WTC11 (cell line): ENCODE results near the gene TRIM42. TPM values are rescaled to one million over a fixed set of nuclear protein-coding genes. Genes with fewer than 3 reads are reported as not detected.

ENCODE experiments used
- ATAC-seq: fragments of 200-7000 bp; cut with Tn5 transposase; 2 replicates; pipeline ENCODE4 v1.10.0; 2021; ENCODE audit warnings: mild to moderate bottlenecking, moderate library complexity
- CTCF ChIA-PET: fragments of 300-600 bp; sonication (Branson Sonifier 250); formaldehyde crosslinking; loops from one replicate; lab custom pipeline; 2021; ENCODE audit warnings: antibody characterized with exemption; lab: Charles Lee
- POLR2A ChIA-PET: fragments of 350-600 bp; sonication (Branson Sonifier 250); formaldehyde crosslinking; loops from one replicate; lab custom pipeline; 2021; ENCODE audit warnings: antibody characterized with exemption; lab: Charles Lee
- DNase-seq: peaks from one replicate; pipeline ENCODE4 v3.0.0; 2021; ENCODE audit warnings: low spot score
- H3K27ac Mint-ChIP-seq: 2 replicates; pipeline ENCODE4 v1.8.0; 2021; ENCODE audit warnings: mixed read lengths
- H3K27me3 Mint-ChIP-seq: 2 replicates; pipeline ENCODE4 v1.8.0; 2021; ENCODE audit warnings: low read depth, mild to moderate bottlenecking, moderate library complexity, mixed read lengths
- H3K36me3 Mint-ChIP-seq: 2 replicates; pipeline ENCODE4 v1.8.0; 2021; ENCODE audit warnings: mixed read lengths
- H3K4me1 Mint-ChIP-seq: 2 replicates; pipeline ENCODE4 v1.8.0; 2022; ENCODE audit warnings: mixed read lengths
- H3K4me3 Mint-ChIP-seq: 2 replicates; pipeline ENCODE4 v1.8.0; 2021; ENCODE audit warnings: mild to moderate bottlenecking, moderate library complexity, mixed read lengths
- H3K9me3 Mint-ChIP-seq: 2 replicates; pipeline ENCODE4 v1.8.0; 2021; ENCODE audit warnings: mixed read lengths
- ATF1 ChIP-seq: sonication (generic); formaldehyde crosslinking; IDR thresholded peaks from 2 replicates; pipeline ENCODE4 v1.8.1; 2023; ENCODE audit warnings: mild to moderate bottlenecking, moderate library complexity, missing genetic modification reagents
- ATF3 ChIP-seq: sonication (generic); formaldehyde crosslinking; conservative IDR thresholded peaks from 2 replicates; pipeline ENCODE4 v1.8.1; 2022; ENCODE audit warnings: mild to moderate bottlenecking, missing genetic modification reagents
- CBFB ChIP-seq: sonication (generic); formaldehyde crosslinking; IDR thresholded peaks from 2 replicates; pipeline ENCODE4 v1.8.1; 2022; ENCODE audit warnings: mild to moderate bottlenecking, low read depth, missing genetic modification reagents
- CREM ChIP-seq: sonication (generic); formaldehyde crosslinking; IDR thresholded peaks from 2 replicates; pipeline ENCODE4 v1.8.1; 2022; ENCODE audit warnings: mild to moderate bottlenecking, missing genetic modification reagents, moderate library complexity
- ELF4 ChIP-seq: sonication (generic); formaldehyde crosslinking; IDR thresholded peaks from 2 replicates; pipeline ENCODE4 v1.8.1; 2022; ENCODE audit warnings: low read depth, mild to moderate bottlenecking, moderate library complexity, missing genetic modification reagents
- EMX1 ChIP-seq: fragments of 250-450 bp; sonication (Bioruptor Pico); IDR thresholded peaks from 2 replicates; pipeline ENCODE4 v1.8.0; 2021; ENCODE audit warnings: mild to moderate bottlenecking
- FOXK1 ChIP-seq: sonication (generic); formaldehyde crosslinking; IDR thresholded peaks from 2 replicates; pipeline ENCODE4 v1.8.0; 2022; ENCODE audit warnings: mild to moderate bottlenecking, moderate library complexity, missing genetic modification reagents
- FOXP4 ChIP-seq: sonication (generic); formaldehyde crosslinking; IDR thresholded peaks from 2 replicates; pipeline ENCODE4 v1.8.0; 2022; ENCODE audit warnings: mild to moderate bottlenecking, missing genetic modification reagents
- GABPB1 ChIP-seq: sonication (generic); formaldehyde crosslinking; IDR thresholded peaks from 2 replicates; pipeline ENCODE4 v1.8.1; 2023; ENCODE audit warnings: mild to moderate bottlenecking, missing genetic modification reagents
- SMAD3 ChIP-seq: sonication (generic); formaldehyde crosslinking; IDR thresholded peaks from 2 replicates; pipeline ENCODE4 v1.8.0; 2022; ENCODE audit warnings: missing genetic modification reagents, mild to moderate bottlenecking, borderline replicate concordance
- ZBTB21 ChIP-seq: sonication (generic); formaldehyde crosslinking; IDR thresholded peaks from 2 replicates; pipeline ENCODE4 v1.8.1; 2023; ENCODE audit warnings: mild to moderate bottlenecking, missing genetic modification reagents, borderline replicate concordance
- ZNF232 ChIP-seq: sonication (generic); formaldehyde crosslinking; IDR thresholded peaks from 2 replicates; pipeline ENCODE4 v1.8.0; 2022; ENCODE audit warnings: mild to moderate bottlenecking, missing genetic modification reagents
- total RNA-seq: library from RNA; stranded (reverse); gene quantifications from 3 replicates; pipeline ENCODE4 v1.2.3, GENCODE V29; 2021
- TF ChIP-seq, protein P1 (sequence below): fragments of 200-600 bp; IDR thresholded peaks from 2 replicates; pipeline ENCODE4 v1.8.0; 2022; ENCODE audit warnings: antibody characterized with exemption
- TF ChIP-seq, protein P2 (sequence below): fragments of 250-450 bp; sonication (Bioruptor Pico); IDR thresholded peaks from 2 replicates; pipeline ENCODE4 v1.8.0; 2021; ENCODE audit warnings: mild to moderate bottlenecking
- TF ChIP-seq, protein P3 (sequence below): sonication (generic); formaldehyde crosslinking; IDR thresholded peaks from 2 replicates; pipeline ENCODE4 v1.8.0; 2023; ENCODE audit warnings: missing genetic modification reagents
- TF ChIP-seq, protein P4 (sequence below): sonication (generic); formaldehyde crosslinking; IDR thresholded peaks from 2 replicates; pipeline ENCODE4 v1.8.0; 2022; ENCODE audit warnings: mild to moderate bottlenecking, missing genetic modification reagents
- TF ChIP-seq, protein P5 (sequence below): sonication (generic); formaldehyde crosslinking; IDR thresholded peaks from 2 replicates; pipeline ENCODE4 v1.8.1; 2023; ENCODE audit warnings: mild to moderate bottlenecking, missing genetic modification reagents, borderline replicate concordance

Gene TRIM42
- total RNA-seq, 1 experiment from 2014 or later: not detected

- H3K4me1 Mint-ChIP-seq: peaks cover 18% of the 10 kb centered on the region
- DNase-seq: no peak
- ChIA-PET POLR2A (no interaction called here), CTCF (no interaction called here)
- ATAC-seq: no peak
- H3K27me3 Mint-ChIP-seq: peaks cover 5% of the 10 kb centered on the region
- peaks cover 17% of the 10 kb centered on the region for H3K9me3 Mint-ChIP-seq
- no peak overlapping the region for H3K4me3 Mint-ChIP-seq
- TF ChIP-seq SMAD3 (CRISPR knock-in tag) (no peak), GABPB1 (CRISPR knock-in tag) (peak; percentile 38; the same call in 1 of the 2 replicates)
- peaks cover 3% of the 10 kb centered on the region for H3K36me3 Mint-ChIP-seq
- no peak overlapping the region for H3K27ac Mint-ChIP-seq
These were observed 33.6 kb downstream of the TRIM42 start for GRCh38 chr3:140711390-140712035.

DNA sequence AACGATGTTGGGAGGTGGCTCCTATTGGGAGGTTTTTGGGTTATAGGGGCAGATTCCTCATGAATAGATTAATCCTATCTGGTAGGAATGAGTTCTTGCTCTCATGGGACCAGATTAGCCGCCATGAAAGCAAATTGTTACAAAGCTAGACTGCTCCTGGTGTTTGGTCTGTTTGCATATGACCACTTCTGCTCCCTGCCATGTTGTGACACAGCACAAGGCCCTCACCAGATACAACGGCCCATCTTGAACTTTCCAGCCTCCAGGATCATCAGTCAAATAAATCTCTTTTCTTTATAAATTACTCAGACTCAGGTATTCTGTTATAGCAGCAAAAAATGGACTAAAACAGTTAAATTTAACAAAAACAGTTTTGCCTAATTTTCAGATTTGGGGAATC, 34.4 kb downstream of the TRIM42 start:
- H3K9me3 Mint-ChIP-seq: peaks cover 9% of the 10 kb centered on the region; the same call in 1 of the 2 replicates
- POLR2A ChIA-PET: no interaction called here
- ATAC-seq: no peak
- CTCF ChIA-PET: no interaction called here
- no peak overlapping the region for H3K4me3 Mint-ChIP-seq
- H3K4me1 Mint-ChIP-seq: peaks cover 18% of the 10 kb centered on the region
- no peak for DNase-seq
- TF ChIP-seq FOXP4 (CRISPR knock-in tag) (no peak), CBFB (CRISPR knock-in tag) (no peak), GABPB1 (CRISPR knock-in tag) (no peak), CREM (CRISPR knock-in tag) (no peak), SMAD3 (CRISPR knock-in tag) (no peak), ATF3 (CRISPR knock-in tag) (no peak), FOXK1 (CRISPR knock-in tag) (no peak)
- TF ChIP-seq, protein P1, sequence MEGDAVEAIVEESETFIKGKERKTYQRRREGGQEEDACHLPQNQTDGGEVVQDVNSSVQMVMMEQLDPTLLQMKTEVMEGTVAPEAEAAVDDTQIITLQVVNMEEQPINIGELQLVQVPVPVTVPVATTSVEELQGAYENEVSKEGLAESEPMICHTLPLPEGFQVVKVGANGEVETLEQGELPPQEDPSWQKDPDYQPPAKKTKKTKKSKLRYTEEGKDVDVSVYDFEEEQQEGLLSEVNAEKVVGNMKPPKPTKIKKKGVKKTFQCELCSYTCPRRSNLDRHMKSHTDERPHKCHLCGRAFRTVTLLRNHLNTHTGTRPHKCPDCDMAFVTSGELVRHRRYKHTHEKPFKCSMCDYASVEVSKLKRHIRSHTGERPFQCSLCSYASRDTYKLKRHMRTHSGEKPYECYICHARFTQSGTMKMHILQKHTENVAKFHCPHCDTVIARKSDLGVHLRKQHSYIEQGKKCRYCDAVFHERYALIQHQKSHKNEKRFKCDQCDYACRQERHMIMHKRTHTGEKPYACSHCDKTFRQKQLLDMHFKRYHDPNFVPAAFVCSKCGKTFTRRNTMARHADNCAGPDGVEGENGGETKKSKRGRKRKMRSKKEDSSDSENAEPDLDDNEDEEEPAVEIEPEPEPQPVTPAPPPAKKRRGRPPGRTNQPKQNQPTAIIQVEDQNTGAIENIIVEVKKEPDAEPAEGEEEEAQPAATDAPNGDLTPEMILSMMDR: no peak
- TF ChIP-seq, protein P2, sequence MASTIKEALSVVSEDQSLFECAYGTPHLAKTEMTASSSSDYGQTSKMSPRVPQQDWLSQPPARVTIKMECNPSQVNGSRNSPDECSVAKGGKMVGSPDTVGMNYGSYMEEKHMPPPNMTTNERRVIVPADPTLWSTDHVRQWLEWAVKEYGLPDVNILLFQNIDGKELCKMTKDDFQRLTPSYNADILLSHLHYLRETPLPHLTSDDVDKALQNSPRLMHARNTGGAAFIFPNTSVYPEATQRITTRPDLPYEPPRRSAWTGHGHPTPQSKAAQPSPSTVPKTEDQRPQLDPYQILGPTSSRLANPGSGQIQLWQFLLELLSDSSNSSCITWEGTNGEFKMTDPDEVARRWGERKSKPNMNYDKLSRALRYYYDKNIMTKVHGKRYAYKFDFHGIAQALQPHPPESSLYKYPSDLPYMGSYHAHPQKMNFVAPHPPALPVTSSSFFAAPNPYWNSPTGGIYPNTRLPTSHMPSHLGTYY (CRISPR knock-in tag): no peak
- no peak overlapping the region for H3K27ac Mint-ChIP-seq
- no peaks in the 10 kb centered on the region for H3K36me3 Mint-ChIP-seq
- peaks cover 2% of the 10 kb centered on the region; the same call in 1 of the 2 replicates for H3K27me3 Mint-ChIP-seq

GRCh38 chr3:140715035-140715434, 37.2 kb downstream of the TRIM42 start:
- ATAC-seq (no peak), DNase-seq (no peak)
- POLR2A ChIA-PET: no interaction called here
- peaks cover 18% of the 10 kb centered on the region for H3K4me1 Mint-ChIP-seq
- H3K27me3 Mint-ChIP-seq: peaks cover 2% of the 10 kb centered on the region; the same call in 1 of the 2 replicates
- CTCF ChIA-PET: no interaction called here
- no peaks in the 10 kb centered on the region for H3K36me3 Mint-ChIP-seq
- no peak overlapping the region for H3K27ac Mint-ChIP-seq
- no peak overlapping the region for H3K4me3 Mint-ChIP-seq
- peaks cover 7% of the 10 kb centered on the region; the same call in 1 of the 2 replicates for H3K9me3 Mint-ChIP-seq
- TF ChIP-seq, protein P3, sequence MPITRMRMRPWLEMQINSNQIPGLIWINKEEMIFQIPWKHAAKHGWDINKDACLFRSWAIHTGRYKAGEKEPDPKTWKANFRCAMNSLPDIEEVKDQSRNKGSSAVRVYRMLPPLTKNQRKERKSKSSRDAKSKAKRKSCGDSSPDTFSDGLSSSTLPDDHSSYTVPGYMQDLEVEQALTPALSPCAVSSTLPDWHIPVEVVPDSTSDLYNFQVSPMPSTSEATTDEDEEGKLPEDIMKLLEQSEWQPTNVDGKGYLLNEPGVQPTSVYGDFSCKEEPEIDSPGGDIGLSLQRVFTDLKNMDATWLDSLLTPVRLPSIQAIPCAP (CRISPR knock-in tag): no peak
- TF ChIP-seq, protein P4, sequence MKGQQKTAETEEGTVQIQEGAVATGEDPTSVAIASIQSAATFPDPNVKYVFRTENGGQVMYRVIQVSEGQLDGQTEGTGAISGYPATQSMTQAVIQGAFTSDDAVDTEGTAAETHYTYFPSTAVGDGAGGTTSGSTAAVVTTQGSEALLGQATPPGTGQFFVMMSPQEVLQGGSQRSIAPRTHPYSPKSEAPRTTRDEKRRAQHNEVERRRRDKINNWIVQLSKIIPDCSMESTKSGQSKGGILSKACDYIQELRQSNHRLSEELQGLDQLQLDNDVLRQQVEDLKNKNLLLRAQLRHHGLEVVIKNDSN (CRISPR knock-in tag): no peak
- TF ChIP-seq, protein P5, sequence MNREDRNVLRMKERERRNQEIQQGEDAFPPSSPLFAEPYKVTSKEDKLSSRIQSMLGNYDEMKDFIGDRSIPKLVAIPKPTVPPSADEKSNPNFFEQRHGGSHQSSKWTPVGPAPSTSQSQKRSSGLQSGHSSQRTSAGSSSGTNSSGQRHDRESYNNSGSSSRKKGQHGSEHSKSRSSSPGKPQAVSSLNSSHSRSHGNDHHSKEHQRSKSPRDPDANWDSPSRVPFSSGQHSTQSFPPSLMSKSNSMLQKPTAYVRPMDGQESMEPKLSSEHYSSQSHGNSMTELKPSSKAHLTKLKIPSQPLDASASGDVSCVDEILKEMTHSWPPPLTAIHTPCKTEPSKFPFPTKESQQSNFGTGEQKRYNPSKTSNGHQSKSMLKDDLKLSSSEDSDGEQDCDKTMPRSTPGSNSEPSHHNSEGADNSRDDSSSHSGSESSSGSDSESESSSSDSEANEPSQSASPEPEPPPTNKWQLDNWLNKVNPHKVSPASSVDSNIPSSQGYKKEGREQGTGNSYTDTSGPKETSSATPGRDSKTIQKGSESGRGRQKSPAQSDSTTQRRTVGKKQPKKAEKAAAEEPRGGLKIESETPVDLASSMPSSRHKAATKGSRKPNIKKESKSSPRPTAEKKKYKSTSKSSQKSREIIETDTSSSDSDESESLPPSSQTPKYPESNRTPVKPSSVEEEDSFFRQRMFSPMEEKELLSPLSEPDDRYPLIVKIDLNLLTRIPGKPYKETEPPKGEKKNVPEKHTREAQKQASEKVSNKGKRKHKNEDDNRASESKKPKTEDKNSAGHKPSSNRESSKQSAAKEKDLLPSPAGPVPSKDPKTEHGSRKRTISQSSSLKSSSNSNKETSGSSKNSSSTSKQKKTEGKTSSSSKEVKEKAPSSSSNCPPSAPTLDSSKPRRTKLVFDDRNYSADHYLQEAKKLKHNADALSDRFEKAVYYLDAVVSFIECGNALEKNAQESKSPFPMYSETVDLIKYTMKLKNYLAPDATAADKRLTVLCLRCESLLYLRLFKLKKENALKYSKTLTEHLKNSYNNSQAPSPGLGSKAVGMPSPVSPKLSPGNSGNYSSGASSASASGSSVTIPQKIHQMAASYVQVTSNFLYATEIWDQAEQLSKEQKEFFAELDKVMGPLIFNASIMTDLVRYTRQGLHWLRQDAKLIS (CRISPR knock-in tag): no peak
- TF ChIP-seq ELF4 (CRISPR knock-in tag) (no peak), ATF1 (CRISPR knock-in tag) (no peak), FOXK1 (CRISPR knock-in tag) (no peak), ZBTB21 (CRISPR knock-in tag) (no peak), ZNF232 (no peak), EMX1 (CRISPR knock-in tag) (no peak)
